SU-DHL-6 (cell line): ENCODE results near the gene RPS6KL1.

Source experiments
- H2AFZ ChIP-seq: fragments of 200-600 bp; sonication (generic); 2 replicates; pipeline ENCODE4 v1.6.1; 2014; ENCODE audit warnings: low read depth, mild to moderate bottlenecking, moderate library complexity, mixed read lengths, antibody characterized with exemption, low read length; ENCODE audit not compliant: severe bottlenecking
- H3F3A ChIP-seq: fragments of 200-600 bp; shearing (Covaris generic); 2 replicates; pipeline ENCODE4 v1.6.0; 2016; ENCODE audit warnings: antibody characterized with exemption, mild to moderate bottlenecking; ENCODE audit not compliant: insufficient read depth
- H3K27ac ChIP-seq: fragments of 200-600 bp; sonication (generic); 2 replicates; pipeline ENCODE4 v1.5.1; 2016; ENCODE audit warnings: low read depth, mild to moderate bottlenecking, low read length, moderate library complexity, mixed read lengths
- H3K27me3 ChIP-seq: fragments of 200-600 bp; sonication (generic), shearing (Covaris generic); 2 replicates; pipeline ENCODE4 v1.6.0; 2014; ENCODE audit warnings: mild to moderate bottlenecking, low read length
- H3K36me3 ChIP-seq: fragments of 200-600 bp; sonication (generic); 2 replicates; pipeline ENCODE4 v1.6.1; 2014; ENCODE audit warnings: mild to moderate bottlenecking, low read length, mixed read lengths
- H3K4me2 ChIP-seq: fragments of 300-600, 200-600 bp; shearing (Covaris generic), sonication (generic); 2 replicates; pipeline ENCODE4 v1.6.0; 2014; ENCODE audit warnings: low read length, low read depth, mild to moderate bottlenecking; ENCODE audit not compliant: poor library complexity, severe bottlenecking
- H3K4me3 ChIP-seq: fragments of 200-600 bp; sonication (generic); 2 replicates; pipeline ENCODE4 v1.5.1; 2014; ENCODE audit warnings: antibody characterized with exemption, low read length, mild to moderate bottlenecking, mixed read lengths; ENCODE audit not compliant: insufficient read depth, poor library complexity, severe bottlenecking
- H3K79me2 ChIP-seq: fragments of 200-600 bp; sonication (generic); 2 replicates; pipeline ENCODE4 v1.6.1; 2014; ENCODE audit warnings: mild to moderate bottlenecking, low read length, moderate library complexity; ENCODE audit not compliant: insufficient read depth
- H3K9ac ChIP-seq: fragments of 200-600 bp; sonication (generic); 2 replicates; pipeline ENCODE4 v1.7.0; 2014; ENCODE audit warnings: mild to moderate bottlenecking, low read length
- H3K9me2 ChIP-seq: fragments of 200-600 bp; sonication (generic); replicated peaks from 2 replicates; pipeline ENCODE4 v1.6.1; 2014; ENCODE audit warnings: low read length; ENCODE audit not compliant: insufficient read depth
- H3K9me3 ChIP-seq: fragments of 200-600 bp; sonication (generic); 2 replicates; pipeline ENCODE4 v1.6.1; 2014; ENCODE audit warnings: low read length, mixed read lengths; ENCODE audit not compliant: insufficient read depth
- H4K20me1 ChIP-seq: fragments of 200-600 bp; sonication (generic); 2 replicates; pipeline ENCODE4 v1.6.1; 2014; ENCODE audit warnings: low read depth, mild to moderate bottlenecking, antibody characterized with exemption, low read length, moderate library complexity, mixed read lengths
- CTCF ChIP-seq: fragments of 200-600 bp; sonication (generic); IDR thresholded peaks from one replicate; pipeline ENCODE4 v1.5.1; 2017; ENCODE audit warnings: antibody characterized with exemption, mild to moderate bottlenecking, low read length, moderate library complexity; ENCODE audit not compliant: insufficient read depth, poor library complexity, severe bottlenecking
- EZH2phosphoT487 ChIP-seq: fragments of 200-600 bp; sonication (generic), shearing (Covaris generic); conservative IDR thresholded peaks from 2 replicates; pipeline ENCODE4 v1.6.1; 2018; ENCODE audit warnings: mild to moderate bottlenecking, antibody characterized with exemption, low read length, moderate library complexity, mixed read lengths

Gene RPS6KL1

GRCh38 chr14:74898694-74899093 lies 24.4 kb downstream of the RPS6KL1 start:
- Histone ChIP-seq H3K9me3 (no peaks in the 10 kb centered on the region), H3K4me3 (no peak overlapping the region), H3K27ac (no peak overlapping the region), H3K9ac (no peak overlapping the region), H3K36me3 (peaks cover 64% of the 10 kb centered on the region), H3K27me3 (no peaks in the 10 kb centered on the region), H3F3A (peaks cover 6% of the 10 kb centered on the region; the same call in 1 of the 2 replicates), H2AFZ (no peak overlapping the region), H3K79me2 (no peaks in the 10 kb centered on the region; the same call in 1 of the 2 replicates), H3K9me2 (no peaks in the 10 kb centered on the region), H3K4me2 (no peak overlapping the region), H4K20me1 (no peaks in the 10 kb centered on the region)
- TF ChIP-seq CTCF, result no peak
- no peak for TF ChIP-seq EZH2phosphoT487

- Histone ChIP-seq H2AFZ (no peak overlapping the region), H3K27me3 (no peaks in the 10 kb centered on the region), H3K9me3 (no peaks in the 10 kb centered on the region), H3K9me2 (no peaks in the 10 kb centered on the region), H3K27ac (no peak overlapping the region), H3F3A (peaks cover 4% of the 10 kb centered on the region; the same call in 1 of the 2 replicates), H3K4me3 (no peak overlapping the region), H3K79me2 (no peaks in the 10 kb centered on the region; the same call in 1 of the 2 replicates), H3K9ac (no peak overlapping the region), H3K36me3 (peaks cover 66% of the 10 kb centered on the region), H4K20me1 (no peaks in the 10 kb centered on the region), H3K4me2 (no peak overlapping the region)
- TF ChIP-seq EZH2phosphoT487 (no peak), CTCF (no peak)
These were observed 25.0 kb downstream of the RPS6KL1 start for GRCh38 chr14:74898083-74898482.

- H2AFZ ChIP-seq, result no peak overlapping the region
- no peaks in the 10 kb centered on the region for H3K9me3 ChIP-seq
- no peak overlapping the region for H3K4me2 ChIP-seq
- H3K79me2 ChIP-seq, result no peaks in the 10 kb centered on the region; the same call in 1 of the 2 replicates
- H3F3A ChIP-seq, result peaks cover 4% of the 10 kb centered on the region; the same call in 1 of the 2 replicates
- H3K27ac ChIP-seq, result no peak overlapping the region
- H3K4me3 ChIP-seq, result no peak overlapping the region
- TF ChIP-seq CTCF (no peak), EZH2phosphoT487 (no peak)
- no peaks in the 10 kb centered on the region for H4K20me1 ChIP-seq
- H3K9me2 ChIP-seq, result no peaks in the 10 kb centered on the region
- peaks cover 66% of the 10 kb centered on the region for H3K36me3 ChIP-seq
- no peaks in the 10 kb centered on the region for H3K27me3 ChIP-seq
- no peak overlapping the region for H3K9ac ChIP-seq
These were observed 25.4 kb downstream of the RPS6KL1 start for GRCh38 chr14:74897642-74898041.
